HG03159 (cell line): ENCODE results near the gene CCDC40.
"Not testable (repeated sequence)": the region's sequence is repeated elsewhere in the genome, so short reads cannot be mapped to it uniquely, and the experiment has no call there.

ENCODE experiments used
- ATAC-seq: cut with Tn5 transposase; IDR thresholded peaks from one replicate; pipeline ENCODE4 v1.9.1; 2021; ENCODE audit warnings: mild to moderate bottlenecking, moderate library complexity; ENCODE audit not compliant: unreplicated experiment

The CCDC40 gene

DNA sequence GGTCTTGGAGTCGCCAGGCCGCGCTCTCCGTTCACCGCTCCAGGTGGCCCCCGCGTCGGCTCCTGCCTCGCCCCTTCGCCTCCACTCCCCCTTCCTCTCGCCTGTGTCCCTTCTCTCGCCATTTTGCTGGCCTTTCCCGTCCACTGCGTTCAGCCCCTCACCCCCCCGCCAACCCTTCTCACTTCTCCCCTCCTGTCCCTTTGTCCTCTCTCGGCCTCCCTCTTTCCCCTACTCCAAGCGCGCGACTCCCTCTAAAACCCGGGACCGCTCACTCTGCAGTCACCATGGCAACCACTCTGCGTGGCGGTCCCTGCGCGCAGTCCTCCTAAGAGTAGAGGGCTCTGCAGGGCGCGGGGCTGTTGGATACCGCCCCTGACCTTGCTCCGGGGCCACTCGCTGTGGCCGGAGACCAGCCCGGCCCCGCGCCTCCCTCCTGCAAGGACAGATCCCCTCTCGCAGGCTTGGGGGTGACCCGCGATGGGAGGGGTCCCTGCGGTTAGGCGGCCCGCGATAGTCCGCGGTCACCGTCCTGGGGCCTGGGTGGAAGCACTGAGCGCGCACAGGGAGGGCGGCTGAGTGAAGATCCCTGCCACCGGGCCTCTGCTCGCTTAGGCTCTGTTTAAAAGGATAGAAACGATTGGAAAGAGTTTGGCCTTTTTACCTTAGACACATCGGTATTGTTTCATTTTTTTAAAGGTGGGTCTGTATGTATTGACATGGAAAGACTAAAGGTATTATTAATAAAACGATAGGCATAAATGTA, 454 bp downstream of the CCDC40 start:
- ATAC-seq, result no peak

DNA sequence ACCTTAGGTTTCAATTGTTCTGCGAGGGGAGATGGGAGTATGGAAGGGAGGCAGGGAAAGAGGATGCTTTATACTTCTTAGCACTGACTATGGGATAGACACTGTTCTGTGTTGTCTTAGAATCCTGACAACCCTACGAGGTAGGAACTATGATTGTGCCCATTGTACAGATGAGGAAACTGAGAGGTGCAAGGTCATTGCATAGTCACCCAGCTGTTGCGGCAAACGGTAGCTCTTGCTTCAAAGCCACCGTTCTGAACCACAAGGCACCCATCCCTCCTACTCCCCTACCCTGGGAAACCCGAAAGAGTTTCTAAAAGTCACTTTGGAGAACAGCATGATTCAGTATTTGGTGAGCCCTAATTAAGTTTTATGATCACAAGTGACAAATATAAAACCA, 7.5 kb downstream of the CCDC40 start:
- no peak for ATAC-seq

- no peak for ATAC-seq
Observed at GRCh38 chr17:80045703-80046102, 9.3 kb downstream of the CCDC40 start.

- not testable (repeated sequence) for ATAC-seq
Observed at GRCh38 chr17:80046709-80047108, 10.3 kb downstream of the CCDC40 start.

GRCh38 chr17:80047176-80047575, 10.7 kb downstream of the CCDC40 start:
- no peak for ATAC-seq

GRCh38 chr17:80049986-80050385, 13.5 kb downstream of the CCDC40 start:
- ATAC-seq, result no peak

GRCh38 chr17:80050706-80051105, 14.3 kb downstream of the CCDC40 start:
- ATAC-seq, result no peak

DNA sequence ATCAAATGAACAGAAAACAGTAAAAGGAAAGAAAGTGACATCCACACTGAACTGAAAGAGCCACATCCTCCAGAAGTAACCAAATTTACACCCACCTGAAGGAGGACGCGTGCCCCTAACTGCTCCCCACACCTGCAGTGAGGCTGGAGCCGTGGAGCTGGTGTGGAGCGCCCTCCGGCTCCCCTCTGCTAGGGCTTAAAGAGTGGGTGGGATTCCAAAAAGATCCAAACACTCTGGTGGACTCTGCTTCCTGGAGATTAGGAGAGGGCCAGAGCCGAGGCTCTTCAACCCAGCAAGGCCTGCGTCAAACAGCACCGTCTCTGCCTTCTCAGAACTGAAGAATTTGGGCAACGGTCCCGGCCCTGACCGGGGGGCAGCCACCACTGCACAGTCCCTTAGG, 15.2 kb downstream of the CCDC40 start:
- ATAC-seq, result no peak

DNA sequence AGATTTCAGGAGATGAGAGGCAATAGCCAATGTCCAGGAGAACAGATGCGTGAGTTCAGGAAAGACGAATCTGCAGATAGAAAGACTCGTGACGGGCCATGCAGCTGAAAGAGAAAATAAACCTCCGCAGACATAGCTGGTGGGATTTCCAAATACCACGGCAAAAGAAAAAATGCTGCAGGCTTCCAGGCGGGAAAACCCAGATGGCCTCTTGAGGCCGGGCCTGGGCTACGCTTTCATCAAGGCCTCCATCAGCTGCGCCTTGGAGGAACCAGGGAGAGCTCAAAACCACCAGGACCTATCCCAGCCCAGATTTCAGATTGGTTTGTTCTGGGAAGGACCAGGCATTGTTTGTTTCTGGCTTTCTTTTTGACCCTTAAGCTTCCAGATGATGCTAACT, 16.7 kb downstream of the CCDC40 start:
- ATAC-seq, result no peak

DNA sequence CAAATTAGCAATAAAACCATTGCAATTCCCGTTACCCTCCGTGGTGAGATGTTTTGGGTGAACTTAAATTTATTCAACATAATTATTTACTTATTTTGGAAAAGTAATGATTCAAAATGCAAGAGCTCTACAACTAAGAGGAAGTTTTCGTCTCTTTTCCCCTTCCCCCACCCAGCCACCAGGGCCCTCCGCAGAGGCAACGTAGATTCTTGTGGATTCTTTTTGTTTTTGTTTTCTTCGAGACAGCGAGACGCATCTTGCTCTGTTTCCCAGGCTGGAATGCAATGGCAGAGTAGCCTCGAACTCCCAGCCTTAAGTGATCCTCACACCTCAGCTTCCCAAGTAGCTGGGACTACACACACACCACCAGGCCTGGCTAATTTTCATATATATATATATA, 19.2 kb downstream of the CCDC40 start:
- ATAC-seq, result no peak

DNA sequence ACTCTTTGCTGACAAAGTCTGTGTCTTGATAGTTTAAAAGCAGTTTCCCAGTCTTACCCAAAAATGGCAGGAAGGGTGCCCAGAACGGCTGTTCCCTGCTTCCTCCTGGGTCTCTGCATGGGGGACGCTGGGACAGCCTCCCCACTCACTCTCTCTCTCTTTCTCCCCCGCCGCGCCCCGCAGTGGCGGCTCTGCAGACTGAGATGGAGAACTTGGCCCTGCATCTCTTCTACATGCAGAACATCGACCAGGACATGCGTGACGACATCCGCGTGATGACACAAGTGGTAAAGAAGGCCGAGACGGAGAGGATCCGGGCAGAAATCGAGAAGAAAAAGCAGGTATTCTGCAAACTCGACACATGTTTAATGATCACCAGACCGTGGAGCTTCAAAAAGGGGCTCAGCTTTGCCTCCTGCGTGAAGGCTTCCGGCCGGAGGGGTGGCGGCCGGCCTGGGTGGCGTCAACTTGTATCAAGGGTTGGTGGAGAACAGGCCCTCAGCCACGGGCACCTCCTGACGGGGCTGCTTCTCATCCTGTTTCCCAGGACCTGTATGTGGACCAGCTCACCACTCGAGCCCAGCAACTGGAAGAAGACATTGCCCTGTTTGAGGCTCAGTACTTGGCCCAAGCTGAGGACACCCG, 22.0 kb downstream of the CCDC40 start:
- no peak for ATAC-seq

DNA sequence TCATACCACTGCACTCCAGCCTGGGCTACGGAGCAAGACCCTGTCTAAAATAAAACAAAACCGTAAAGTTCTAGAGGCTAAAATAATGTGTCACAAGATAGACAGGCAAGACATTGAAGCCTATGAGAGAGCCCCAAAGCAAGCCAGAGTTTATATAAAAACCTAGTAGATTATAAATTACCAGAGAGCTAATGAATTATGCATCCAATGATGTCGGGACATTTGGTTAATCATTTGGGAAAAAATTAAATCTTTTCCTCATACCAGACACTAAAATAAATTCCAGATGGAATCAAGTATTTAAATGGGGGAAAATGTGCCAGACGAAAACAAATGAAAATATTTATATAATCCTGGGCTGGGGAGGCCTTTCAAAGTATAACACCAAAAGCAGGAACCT, 24.2 kb downstream of the CCDC40 start:
- no peak for ATAC-seq

- no peak for ATAC-seq
Observed at GRCh38 chr17:80061421-80061820, 25.0 kb downstream of the CCDC40 start.

- no peak for ATAC-seq
Observed at GRCh38 chr17:80063830-80064585, 27.6 kb downstream of the CCDC40 start.

- no peak for ATAC-seq
Observed at GRCh38 chr17:80064696-80065095, 28.3 kb downstream of the CCDC40 start.

DNA sequence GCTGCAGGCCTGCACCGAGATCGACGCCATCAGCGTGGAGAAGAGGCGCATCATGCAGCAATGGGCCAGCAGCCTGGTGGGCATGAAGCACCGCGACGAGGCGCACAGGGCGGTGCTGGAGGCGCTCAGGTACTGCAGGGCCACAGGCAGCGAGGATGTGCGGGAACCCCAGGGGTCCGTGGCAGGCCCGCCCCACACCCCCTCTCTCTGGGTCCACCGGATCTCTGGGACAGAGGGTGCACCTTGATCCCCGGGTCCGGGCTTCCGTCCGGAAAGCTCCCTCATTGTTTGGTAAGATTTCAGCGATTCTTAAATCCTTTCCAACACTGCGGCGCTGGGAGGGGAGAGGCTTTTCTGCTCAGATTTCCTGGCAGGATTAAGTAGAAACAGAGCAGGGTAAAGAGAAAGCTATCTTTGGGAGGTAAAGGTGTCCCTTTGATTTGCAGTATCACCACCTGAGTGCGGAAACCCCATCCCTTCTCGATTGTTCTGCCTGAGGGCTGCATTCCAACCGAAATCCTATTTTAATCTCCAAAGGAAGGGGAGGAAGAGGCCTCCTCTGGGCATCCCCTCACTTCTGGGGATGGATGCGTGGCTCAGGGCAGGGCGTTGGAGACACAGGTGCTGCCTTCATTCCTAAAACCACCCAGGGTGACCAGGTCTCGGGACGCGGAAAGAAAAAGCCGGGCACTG, 29.2 kb downstream of the CCDC40 start:
- ATAC-seq, result no peak

GRCh38 chr17:80067393-80067986, 31.0 kb downstream of the CCDC40 start:
- ATAC-seq, result no peak

DNA sequence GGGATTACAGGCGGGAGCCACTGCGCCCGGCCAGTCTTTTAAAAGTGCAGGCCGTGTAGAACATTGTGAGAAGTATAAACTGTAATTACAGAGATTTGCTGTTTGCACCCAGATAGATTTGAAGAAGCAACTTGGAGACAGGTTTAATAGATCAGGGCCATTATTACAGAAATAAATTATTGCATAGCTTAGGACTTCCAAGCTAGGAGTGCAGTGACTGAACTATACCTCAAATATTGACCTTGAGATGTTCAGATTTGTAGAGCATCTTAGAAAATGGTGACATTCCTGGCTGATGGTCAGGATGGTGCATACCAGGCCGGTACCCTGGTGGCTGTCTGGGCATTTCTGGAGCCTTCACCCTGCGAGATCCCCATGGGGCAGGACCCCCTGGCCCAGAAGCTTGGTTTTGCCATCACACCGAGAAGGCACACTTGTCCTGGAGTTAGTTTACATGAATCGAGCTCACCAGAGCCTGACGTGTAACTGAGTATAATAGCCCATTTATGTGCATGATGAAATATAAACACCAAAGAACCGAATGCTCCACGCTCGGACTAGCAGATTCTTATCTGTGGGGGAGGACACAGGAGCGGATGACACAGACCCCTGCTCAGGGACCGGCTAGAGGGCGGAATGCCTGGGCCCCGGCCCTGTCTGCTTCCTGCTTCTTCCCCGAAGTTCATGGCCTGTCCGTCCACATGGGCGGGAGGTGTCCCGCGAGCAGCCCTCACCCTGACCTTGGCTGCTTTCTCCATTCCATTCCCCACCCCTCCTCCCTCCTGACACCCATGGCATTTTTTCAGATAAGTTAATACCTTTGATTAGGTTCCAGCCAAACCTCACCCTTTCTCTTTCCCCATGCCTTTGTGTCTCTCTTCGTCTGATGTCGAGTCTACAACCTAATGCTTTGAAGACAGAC, 32.1 kb downstream of the CCDC40 start:
- no peak for ATAC-seq

GRCh38 chr17:80070375-80071115, 34.1 kb downstream of the CCDC40 start:
- no peak for ATAC-seq
